Cortex of kidney (tissue), 1 donor: Measurements from ENCODE around the gene PTPN6.
A peak's percentile ranks its signal among the peaks of the same experiment; 100 is the strongest.

Source experiments
- DNase-seq: peaks from one replicate; lab custom pipeline; 2025; lab: John Stamatoyannopoulos, UW

PTPN6 gene

GRCh38 chr12:6923003-6923732, 28.0 kb upstream of the PTPN6 start:
- no peak for DNase-seq

GRCh38 chr12:6923851-6924250, 27.3 kb upstream of the PTPN6 start:
- DNase-seq: no peak

GRCh38 chr12:6925239-6925539, 26.0 kb upstream of the PTPN6 start:
- no peak for DNase-seq

- DNase-seq: no peak
These were observed 25.4 kb upstream of the PTPN6 start for GRCh38 chr12:6925540-6926279.

GRCh38 chr12:6927379-6928021, 23.7 kb upstream of the PTPN6 start, which contains the start of gene ATN1:
Gene ATN1 (plus strand): TSS chr12:6927959. CDS start chr12:6934002, 6,043 bp downstream.
- no peak for DNase-seq

GRCh38 chr12:6928022-6928702, 23.0 kb upstream of the PTPN6 start:
- no peak for DNase-seq

- no peak for DNase-seq
These were observed 22.3 kb upstream of the PTPN6 start for GRCh38 chr12:6928703-6929407.

- DNase-seq: no peak
These were observed 21.4 kb upstream of the PTPN6 start for GRCh38 chr12:6929466-6930452.

- no peak for DNase-seq
These were observed 18.4 kb upstream of the PTPN6 start for GRCh38 chr12:6932766-6933165.

- no peak for DNase-seq
These were observed 17.0 kb upstream of the PTPN6 start for GRCh38 chr12:6934110-6934509.

- DNase-seq: no peak
These were observed 15.6 kb upstream of the PTPN6 start for GRCh38 chr12:6935371-6936193.

- DNase-seq: no peak
These were observed 14.9 kb upstream of the PTPN6 start for GRCh38 chr12:6936194-6936635.

- DNase-seq: no peak
These were observed 14.3 kb upstream of the PTPN6 start for GRCh38 chr12:6936636-6937480.

- peak; percentile 61 for DNase-seq
These were observed 13.4 kb upstream of the PTPN6 start for GRCh38 chr12:6937481-6938352.

GRCh38 chr12:6938353-6939190, 12.6 kb upstream of the PTPN6 start:
- no peak for DNase-seq

- no peak for DNase-seq
These were observed 12.0 kb upstream of the PTPN6 start for GRCh38 chr12:6939191-6939540.

GRCh38 chr12:6941267-6941666, 9.9 kb upstream of the PTPN6 start:
- no peak for DNase-seq
